Measurements from ENCODE around the gene KREMEN1.
A peak's percentile ranks its signal among the peaks of the same experiment; 100 is the strongest.
"Not testable (repeated sequence)": the region's sequence is repeated elsewhere in the genome, so short reads cannot be mapped to it uniquely, and the experiment has no call there.

The KREMEN1 gene

GRCh38 chr22:29108137-29108536, 35.3 kb downstream of the KREMEN1 start:
- peak; percentile 90 for DNase-seq (ENCODE audit: low read depth)

- peak; percentile 54 for DNase-seq (ENCODE audit: low read depth)
These were observed 37.0 kb downstream of the KREMEN1 start for GRCh38 chr22:29109822-29110221.

- no peak for DNase-seq (ENCODE audit: low read depth)
These were observed 38.1 kb downstream of the KREMEN1 start for GRCh38 chr22:29110946-29111345.

- no peak for DNase-seq (ENCODE audit: low read depth)
These were observed 39.3 kb downstream of the KREMEN1 start for GRCh38 chr22:29112121-29112520.

DNA sequence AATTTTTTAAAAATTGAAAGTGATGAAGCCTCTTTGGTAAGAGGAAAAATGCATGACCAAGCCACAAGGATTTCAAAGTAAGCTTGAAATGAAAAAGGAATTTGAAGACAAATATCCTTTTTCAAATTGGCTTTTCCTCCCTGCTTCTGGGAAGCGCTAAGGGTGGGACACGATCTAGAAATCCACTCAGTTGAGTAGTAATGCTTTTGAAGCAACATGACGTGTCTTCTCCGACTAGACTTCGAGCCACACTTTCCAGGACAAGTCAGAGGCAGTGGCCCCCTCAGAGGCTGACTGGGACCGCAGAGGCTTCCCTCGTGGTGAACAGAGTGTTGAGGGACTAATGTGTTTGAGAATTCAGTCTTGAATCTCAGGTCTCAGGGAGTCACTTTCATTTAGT, 39.8 kb downstream of the KREMEN1 start:
- DNase-seq (ENCODE audit: low read depth): no peak

- DNase-seq (ENCODE audit: low read depth): no peak
These were observed 40.5 kb downstream of the KREMEN1 start for GRCh38 chr22:29113319-29113718.

DNA sequence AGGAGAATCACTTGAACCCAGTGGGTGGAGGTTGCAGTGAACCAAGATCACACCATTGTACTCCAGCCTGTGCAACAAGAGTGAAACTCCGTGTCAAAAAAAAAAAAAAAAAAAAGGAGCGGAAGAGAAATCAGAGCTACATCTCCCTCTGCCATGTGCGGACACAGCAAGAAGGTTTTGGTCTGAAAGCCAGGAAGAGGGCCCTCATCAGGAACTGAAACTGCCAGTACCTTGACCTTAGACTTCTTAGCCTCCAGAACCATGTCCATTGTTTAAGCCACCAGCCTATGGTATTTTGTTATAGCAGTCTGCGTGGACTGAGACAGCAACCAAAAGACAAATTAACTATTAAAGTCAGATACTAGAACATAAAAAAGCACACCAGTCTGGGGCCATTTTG, 41.6 kb downstream of the KREMEN1 start:
- DNase-seq (ENCODE audit: low read depth): no peak

- DNase-seq (ENCODE audit: low read depth): peak; percentile 22
These were observed 43.0 kb downstream of the KREMEN1 start for GRCh38 chr22:29115682-29116288.

DNA sequence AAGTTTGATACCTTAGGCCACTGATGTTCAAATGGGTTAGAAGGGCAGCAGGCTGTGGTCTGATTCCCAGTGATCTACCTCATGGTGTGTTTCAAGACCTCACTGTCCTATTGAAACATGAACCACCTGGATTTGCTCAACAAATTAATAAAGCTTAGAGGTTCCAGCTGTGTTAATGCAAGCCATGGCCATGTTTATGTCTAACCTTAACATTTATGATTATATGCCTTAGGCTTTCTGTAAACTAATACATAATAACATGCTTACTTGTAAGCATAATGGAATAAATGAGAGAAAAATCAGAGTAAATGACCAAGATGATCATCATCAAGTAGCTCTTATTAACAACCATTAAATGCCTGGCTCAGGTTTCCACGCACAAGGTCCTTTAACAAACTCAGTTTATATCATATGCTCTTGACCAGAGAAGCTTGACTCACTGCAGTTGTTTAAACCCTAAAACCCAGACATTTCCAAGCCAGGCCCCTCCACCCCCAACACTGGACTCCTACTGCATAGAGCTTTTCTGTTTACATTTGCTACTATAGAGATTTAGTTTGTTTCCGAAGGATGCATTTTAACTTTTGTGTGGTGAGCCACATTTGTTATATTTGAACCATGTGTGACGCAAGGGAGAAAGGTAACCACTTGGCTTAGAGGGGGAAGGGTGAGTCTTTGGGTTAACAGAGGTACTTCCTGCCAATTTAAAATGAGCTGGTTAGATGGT, 43.7 kb downstream of the KREMEN1 start:
- no peak for DNase-seq (ENCODE audit: low read depth)

DNA sequence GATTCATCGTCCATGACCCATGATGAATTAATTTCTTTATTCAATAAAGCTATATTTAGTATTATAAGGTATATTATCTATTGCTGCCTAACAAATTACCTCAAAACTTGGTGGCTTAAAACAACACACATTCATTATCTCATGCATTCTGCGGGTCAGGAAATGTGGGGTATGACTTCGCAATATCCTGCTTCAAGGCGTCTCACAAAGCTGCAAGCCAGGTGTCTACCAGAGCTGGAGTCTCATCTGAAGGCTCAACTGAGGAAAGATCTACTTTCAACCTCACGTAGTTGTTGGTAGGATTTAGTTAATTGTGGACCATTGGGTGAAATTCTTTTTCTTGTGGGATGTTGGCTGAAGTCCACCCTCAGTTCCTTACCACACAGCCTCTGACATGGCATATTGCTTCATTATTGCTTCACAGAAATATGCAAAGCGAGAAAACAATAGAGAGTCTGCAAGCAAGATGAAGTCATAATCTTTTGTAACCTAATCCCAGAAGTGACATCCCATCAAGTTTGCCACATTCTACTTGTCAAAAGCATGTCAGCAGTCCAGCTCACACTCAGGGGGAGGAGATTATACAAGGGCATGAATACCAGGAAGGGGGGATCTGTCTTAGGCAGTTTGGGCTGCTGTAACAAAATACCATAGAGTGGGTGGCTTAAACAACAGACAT, 45.1 kb downstream of the KREMEN1 start:
- DNase-seq (ENCODE audit: low read depth): peak; percentile 18

DNA sequence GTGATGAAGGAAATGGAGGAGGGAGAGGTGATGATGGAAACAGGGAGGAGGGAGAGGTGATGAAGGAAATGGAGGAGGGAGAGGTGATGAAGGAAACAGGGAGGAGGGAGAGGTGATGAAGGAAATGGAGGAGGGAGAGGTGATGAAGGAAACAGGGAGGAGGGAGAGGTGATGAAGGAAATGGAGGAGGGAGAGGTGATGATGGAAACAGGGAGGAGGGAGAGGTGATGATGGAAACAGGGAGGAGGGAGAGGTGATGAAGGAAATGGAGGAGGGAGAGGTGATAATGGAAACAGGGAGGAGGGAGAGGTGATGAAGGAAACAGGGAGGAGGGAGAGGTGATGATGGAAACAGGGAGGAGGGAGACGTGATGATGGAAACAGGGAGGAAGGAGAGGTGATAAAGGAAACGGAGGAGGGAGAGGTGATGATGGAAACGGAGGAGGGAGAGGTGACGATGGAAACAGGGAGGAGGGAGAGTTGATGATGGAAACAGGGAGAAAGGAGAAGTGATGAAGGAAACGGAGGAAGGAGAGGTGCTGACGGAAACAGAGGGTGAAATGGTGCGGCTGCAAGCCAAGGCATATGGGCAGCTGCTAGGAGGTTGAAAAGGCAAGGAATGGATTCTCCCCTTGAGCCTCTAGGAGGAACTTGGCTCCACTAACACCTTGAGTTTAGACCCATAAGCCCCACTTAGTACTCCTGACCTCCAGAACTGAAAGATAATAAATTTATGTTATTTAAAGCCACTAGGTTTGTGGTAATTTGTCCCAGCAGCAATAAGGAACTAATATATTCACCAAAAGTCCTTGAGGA, 47.5 kb downstream of the KREMEN1 start:
- not testable (repeated sequence) for DNase-seq (ENCODE audit: low read depth)

DNA sequence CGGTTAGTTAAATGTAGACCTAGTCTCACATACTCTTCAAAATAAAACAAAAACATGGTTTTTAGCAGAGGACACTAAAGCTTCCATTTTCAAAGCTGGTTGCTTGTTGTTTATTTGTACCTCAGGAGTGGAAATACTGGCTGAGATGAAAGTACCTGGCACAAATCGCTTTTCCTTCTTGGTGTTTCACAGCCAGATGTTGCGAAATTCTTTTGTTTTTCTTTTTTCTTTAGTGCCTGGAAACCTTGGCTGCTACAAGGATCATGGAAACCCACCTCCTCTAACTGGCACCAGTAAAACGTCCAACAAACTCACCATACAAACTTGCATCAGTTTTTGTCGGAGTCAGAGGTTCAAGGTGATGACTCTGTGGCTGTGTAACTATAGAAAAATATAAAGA, 48.3 kb downstream of the KREMEN1 start:
- no peak for DNase-seq (ENCODE audit: low read depth)

GRCh38 chr22:29122041-29122440, 49.2 kb downstream of the KREMEN1 start:
- peak; percentile 5 for DNase-seq (ENCODE audit: low read depth)

DNA sequence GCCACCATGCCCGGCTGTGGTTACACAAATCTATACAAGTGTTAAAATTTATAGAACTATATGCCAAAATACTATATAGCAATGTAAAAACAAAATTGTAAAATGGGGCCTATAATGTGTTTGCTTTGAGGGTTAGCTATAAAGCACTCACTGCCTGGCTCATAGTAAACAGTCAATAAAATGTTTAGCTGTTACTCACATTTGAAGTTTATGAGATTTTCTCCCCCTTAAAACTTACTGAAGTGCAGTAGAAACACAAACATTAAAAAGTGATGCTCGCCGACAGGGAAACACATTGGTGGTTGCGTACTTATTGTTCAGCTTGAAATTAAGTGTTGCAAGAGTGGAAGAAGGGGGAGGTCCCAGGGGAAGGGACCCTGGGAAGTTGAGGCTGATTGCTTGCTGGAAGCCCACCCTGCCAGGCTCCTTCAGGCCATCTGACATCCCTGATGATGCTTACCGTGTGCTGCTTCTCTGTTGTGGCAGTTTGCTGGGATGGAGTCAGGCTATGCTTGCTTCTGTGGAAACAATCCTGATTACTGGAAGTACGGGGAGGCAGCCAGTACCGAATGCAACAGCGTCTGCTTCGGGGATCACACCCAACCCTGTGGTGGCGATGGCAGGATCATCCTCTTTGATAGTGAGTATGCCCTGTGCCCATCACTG, 52.1 kb downstream of the KREMEN1 start:
- no peak for DNase-seq (ENCODE audit: low read depth)

DNA sequence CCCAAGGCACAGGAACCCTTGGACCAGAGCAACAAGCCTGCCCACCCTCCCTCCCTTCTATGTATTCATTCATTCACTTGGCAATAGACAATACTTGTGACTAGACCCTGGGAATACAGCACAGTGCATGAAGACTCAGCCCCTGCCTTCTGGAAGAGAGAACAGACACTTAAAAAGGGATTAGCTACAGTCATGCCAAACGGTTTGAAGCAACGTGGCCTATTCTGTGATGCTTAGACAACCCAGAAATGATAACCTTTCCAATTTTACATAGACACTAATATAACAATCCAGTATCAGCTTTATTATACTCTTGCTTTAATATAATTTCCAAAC, 52.6 kb downstream of the KREMEN1 start:
- DNase-seq (ENCODE audit: low read depth): no peak

- DNase-seq (ENCODE audit: low read depth): no peak
These were observed 53.0 kb downstream of the KREMEN1 start for GRCh38 chr22:29125844-29126243.

- DNase-seq (ENCODE audit: low read depth): no peak
These were observed 54.0 kb downstream of the KREMEN1 start for GRCh38 chr22:29126670-29127395.

DNA sequence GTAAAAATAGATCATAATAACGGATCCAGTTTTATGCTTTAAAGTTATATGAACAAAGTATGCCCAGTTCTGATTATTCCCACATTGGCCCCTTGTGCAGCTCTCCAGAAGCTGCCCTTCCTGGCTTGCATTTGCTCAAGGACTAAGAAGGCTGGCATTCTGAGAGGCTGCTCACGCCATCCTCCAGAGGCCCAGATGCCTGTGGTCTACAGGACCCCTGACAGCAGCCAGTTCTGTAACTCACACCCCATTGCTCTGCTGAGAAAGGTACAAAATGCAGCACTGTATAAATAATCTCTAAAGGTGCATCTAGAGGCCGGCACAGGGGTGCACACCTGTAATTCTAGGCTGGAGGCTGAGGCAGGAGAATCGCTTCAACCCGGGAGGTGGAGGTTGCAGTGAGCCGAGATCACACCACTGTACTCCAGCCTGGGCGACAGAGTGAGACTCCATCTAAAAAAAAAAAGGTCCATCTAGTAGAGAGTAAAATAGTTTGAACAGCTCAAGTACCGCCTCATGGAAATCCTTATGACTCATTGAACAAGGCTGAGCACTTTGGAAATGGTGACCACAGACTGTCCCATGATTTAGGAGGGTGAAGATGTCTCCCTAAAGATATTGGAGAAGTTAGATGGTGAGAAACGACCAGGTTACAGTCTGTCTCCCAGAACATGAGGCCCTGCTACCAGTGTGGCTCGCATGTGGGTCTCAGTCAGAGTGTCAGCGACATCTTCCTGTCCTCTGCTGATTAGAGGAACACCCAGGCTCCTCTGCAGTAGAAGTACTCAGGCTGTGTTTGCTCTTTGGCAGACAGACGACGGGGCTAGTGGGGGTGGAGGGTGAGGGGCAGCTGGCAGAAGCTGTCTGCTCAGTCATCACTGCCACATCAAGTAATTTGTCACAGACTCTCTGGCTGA, 56.3 kb downstream of the KREMEN1 start:
- DNase-seq (ENCODE audit: low read depth): peak; percentile 55

- no peak for DNase-seq (ENCODE audit: low read depth)
These were observed 56.9 kb downstream of the KREMEN1 start for GRCh38 chr22:29129808-29130140.

DNA sequence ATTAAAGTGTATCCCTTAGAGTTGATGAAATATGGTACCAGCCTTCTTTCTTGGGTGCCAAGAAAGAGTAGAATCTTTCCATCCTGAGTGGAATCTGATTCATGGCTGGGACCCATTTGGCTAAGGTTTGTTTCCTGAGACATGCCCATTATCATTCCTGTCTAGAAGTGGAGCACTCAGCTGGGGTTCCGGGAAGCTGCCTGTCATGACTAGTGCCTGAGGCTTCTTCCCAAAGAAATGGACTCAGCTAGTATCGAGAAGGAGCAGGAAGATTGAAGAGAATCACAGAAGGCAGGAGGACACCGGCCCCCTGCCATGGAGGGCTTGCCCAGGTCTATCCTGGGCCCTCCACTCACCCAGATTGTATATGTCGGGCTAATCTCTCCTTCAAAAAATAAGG, 57.6 kb downstream of the KREMEN1 start:
- DNase-seq (ENCODE audit: low read depth): no peak
